NCI-H1048 (cell line): ENCODE measurements around the gene PTPN23.

ENCODE experiments used
- DNase-seq: peaks from one replicate; lab custom pipeline; 2025; lab: John Stamatoyannopoulos, UW

Gene PTPN23

DNA sequence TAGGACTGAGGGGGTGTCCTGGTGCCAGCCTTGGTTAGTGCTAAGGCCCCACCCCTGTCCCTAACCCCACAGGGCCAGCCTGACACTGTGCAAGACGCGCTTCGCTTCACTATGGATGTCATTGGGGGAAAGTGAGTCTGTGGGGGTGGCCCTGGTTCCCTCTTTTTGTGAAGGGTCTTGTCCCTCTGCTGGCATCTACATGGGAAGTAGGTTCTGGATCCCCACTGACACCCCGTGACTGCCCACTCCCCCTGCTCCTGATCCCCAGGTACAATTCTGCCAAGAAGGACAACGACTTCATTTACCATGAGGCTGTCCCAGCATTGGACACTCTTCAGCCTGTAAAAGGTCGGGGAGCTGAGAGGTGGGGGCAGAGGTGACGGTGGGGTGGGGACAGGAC, 26.4 kb downstream of the PTPN23 start:
- DNase-seq: no peak

DNA sequence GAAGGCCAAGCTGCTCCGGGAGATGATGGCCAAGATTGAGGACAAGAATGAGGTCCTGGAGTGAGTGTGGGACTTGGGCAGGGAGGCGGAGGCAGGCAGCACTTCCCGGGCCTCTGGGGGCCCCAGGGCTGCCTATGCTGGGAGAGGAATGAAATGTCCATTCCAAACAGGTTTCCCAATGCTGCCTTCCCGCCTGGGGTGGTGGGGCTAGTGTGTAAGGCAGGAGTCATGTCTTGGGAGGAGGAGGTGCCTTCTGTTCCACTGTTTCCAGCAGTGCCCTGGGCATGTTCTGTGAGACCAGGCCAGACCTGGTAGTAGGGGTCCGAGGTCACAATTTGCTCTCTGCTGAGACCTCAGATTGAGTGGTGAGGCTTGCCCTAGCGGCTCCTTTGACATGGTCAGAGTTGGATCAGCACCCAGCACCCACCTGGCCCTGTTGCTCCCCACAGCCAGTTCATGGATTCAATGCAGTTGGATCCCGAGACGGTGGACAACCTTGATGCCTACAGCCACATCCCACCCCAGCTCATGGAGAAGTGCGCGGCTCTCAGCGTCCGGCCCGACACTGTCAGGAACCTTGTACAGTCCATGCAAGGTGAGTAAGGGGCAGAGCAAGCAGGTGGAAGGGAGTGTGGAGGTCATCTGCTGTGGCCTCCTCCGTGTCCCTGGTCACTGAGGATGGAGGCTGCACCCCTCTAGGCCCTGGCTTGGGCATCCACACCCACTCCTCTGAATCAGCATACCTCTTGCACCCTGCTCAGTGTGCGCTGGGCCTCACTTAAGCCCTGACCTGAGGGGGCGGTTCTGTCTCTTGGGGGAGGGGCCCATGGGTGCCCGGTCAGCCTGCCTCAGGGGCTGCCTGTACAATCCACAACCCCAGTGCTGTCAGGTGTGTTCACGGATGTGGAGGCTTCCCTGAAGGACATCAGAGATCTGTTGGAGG, 27.3 kb downstream of the PTPN23 start:
- no peak for DNase-seq

DNA sequence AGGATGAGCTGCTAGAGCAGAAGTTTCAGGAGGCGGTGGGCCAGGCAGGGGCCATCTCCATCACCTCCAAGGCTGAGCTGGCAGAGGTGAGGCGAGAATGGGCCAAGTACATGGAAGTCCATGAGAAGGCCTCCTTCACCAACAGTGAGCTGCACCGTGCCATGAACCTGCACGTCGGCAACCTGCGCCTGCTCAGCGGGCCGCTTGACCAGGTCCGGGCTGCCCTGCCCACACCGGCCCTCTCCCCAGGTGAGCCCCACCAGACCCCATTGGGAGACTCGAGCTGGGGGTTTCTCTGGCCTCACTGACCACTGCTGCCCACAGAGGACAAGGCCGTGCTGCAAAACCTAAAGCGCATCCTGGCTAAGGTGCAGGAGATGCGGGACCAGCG, 28.0 kb downstream of the PTPN23 start:
- no peak for DNase-seq

DNA sequence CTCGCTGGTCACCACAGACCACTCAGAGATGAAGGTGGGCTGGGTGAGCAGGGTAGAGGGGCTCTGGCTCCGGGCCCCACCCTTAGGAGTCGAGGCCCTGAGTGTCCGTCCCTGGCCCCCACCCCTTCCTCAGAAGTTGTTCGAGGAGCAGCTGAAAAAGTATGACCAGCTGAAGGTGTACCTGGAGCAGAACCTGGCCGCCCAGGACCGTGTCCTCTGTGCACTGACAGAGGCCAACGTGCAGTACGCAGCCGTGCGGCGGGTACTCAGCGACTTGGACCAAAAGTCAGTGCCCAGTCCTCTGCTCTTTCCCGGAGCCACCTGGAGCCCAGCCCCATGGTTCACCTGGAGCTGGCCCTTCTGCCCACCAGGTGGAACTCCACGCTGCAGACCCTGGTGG, 28.5 kb downstream of the PTPN23 start:
- no peak for DNase-seq

DNA sequence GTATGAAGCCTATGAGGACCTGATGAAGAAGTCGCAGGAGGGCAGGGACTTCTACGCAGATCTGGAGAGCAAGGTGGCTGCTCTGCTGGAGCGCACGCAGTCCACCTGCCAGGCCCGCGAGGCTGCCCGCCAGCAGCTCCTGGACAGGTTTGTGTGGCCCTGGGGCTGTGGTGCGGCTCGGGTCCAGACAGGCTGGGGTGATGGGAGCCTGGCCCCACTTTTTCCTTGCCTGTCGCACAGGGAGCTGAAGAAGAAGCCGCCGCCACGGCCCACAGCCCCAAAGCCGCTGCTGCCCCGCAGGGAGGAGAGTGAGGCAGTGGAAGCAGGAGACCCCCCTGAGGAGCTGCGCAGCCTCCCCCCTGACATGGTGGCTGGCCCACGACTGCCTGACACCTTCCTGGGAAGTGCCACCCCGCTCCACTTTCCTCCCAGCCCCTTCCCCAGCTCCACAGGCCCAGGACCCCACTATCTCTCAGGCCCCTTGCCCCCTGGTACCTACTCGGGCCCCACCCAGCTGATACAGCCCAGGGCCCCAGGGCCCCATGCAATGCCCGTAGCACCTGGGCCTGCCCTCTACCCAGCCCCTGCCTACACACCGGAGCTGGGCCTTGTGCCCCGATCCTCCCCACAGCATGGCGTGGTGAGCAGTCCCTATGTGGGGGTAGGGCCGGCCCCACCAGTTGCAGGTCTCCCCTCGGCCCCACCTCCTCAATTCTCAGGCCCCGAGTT, 29.0 kb downstream of the PTPN23 start:
- no peak for DNase-seq

DNA sequence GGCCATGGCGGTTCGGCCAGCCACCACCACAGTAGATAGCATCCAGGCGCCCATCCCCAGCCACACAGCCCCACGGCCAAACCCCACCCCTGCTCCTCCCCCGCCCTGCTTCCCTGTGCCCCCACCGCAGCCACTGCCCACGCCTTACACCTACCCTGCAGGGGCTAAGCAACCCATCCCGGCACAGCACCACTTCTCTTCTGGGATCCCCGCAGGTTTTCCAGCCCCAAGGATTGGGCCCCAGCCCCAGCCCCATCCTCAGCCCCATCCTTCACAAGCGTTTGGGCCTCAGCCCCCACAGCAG, 29.5 kb downstream of the PTPN23 start:
- no peak for DNase-seq

DNA sequence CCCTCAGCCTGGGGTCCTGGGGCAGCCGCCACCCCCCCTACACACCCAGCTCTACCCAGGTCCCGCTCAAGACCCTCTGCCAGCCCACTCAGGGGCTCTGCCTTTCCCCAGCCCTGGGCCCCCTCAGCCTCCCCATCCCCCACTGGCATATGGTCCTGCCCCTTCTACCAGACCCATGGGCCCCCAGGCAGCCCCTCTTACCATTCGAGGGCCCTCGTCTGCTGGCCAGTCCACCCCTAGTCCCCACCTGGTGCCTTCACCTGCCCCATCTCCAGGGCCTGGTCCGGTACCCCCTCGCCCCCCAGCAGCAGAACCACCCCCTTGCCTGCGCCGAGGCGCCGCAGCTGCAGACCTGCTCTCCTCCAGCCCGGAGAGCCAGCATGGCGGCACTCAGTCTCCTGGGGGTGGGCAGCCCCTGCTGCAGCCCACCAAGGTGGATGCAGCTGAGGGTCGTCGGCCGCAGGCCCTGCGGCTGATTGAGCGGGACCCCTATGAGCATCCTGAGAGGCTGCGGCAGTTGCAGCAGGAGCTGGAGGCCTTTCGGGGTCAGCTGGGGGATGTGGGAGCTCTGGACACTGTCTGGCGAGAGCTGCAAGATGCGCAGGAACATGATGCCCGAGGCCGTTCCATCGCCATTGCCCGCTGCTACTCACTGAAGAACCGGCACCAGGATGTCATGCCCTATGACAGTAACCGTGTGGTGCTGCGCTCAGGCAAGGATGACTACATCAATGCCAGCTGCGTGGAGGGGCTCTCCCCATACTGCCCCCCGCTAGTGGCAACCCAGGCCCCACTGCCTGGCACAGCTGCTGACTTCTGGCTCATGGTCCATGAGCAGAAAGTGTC, 30.2 kb downstream of the PTPN23 start:
- no peak for DNase-seq

DNA sequence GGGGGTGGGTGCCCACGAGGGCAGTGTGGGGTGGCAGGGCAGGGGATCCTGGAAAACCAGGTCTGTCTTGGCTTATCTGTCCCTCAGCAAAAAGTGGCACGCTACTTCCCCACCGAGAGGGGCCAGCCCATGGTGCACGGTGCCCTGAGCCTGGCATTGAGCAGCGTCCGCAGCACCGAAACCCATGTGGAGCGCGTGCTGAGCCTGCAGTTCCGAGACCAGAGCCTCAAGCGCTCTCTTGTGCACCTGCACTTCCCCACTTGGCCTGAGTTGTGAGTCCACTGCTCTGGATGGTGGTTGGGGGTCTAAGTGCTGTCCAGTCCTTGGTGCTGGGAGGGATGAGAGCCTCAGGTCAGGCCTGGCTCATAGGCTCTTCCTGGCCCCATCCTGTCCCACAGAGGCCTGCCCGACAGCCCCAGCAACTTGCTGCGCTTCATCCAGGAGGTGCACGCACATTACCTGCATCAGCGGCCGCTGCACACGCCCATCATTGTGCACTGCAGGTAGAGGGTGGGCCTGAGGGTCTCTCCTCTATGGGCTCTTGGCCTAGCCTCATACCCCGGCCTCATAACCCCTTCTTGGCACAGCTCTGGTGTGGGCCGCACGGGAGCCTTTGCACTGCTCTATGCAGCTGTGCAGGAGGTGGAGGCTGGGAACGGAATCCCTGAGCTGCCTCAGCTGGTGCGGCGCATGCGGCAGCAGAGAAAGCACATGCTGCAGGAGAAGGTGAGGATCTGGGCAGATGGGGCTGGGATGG, 31.1 kb downstream of the PTPN23 start:
- no peak for DNase-seq

DNA sequence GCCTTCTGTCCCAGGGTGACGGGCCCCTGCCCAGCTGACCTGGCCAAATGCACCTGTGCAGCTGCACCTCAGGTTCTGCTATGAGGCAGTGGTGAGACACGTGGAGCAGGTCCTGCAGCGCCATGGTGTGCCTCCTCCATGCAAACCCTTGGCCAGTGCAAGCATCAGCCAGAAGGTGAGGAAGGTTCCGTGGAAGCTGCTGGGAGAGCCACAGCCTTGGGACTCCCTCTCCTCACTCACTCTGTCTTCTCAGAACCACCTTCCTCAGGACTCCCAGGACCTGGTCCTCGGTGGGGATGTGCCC, 31.6 kb downstream of the PTPN23 start:
- no peak for DNase-seq

DNA sequence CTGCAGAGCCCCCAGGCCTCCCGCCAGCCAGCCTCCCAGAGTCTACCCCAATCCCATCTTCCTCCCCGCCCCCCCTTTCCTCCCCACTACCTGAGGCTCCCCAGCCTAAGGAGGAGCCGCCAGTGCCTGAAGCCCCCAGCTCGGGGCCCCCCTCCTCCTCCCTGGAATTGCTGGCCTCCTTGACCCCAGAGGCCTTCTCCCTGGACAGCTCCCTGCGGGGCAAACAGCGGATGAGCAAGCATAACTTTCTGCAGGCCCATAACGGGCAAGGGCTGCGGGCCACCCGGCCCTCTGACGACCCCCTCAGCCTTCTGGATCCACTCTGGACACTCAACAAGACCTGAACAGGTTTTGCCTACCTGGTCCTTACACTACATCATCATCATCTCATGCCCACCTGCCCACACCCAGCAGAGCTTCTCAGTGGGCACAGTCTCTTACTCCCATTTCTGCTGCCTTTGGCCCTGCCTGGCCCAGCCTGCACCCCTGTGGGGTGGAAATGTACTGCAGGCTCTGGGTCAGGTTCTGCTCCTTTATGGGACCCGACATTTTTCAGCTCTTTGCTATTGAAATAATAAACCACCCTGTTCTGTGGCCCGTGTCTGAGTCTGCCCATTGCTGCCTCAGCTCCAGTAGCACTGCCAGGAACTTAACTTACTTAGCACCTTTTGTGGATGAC, 32.2 kb downstream of the PTPN23 start:
- no peak for DNase-seq

DNA sequence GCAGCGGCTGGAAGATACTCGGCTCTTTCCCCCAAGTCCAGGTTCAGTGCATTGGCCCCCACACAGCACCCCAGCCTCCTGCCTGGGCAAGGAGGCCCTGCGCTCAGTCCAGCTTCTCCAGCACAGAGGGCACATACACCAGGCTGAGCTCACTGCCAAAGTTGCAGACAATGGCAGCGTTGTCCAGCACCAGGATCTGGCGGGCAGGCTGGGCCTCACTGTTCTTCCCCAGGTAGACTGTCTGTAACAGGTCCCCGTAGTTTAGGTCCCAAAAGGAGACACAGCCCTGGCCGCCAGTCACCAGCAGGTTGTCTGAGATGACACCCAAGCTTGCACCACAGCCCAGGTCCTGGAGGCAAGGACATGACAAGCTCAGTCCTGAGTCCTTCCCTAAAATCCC, 32.9 kb downstream of the PTPN23 start:
- DNase-seq: no peak

DNA sequence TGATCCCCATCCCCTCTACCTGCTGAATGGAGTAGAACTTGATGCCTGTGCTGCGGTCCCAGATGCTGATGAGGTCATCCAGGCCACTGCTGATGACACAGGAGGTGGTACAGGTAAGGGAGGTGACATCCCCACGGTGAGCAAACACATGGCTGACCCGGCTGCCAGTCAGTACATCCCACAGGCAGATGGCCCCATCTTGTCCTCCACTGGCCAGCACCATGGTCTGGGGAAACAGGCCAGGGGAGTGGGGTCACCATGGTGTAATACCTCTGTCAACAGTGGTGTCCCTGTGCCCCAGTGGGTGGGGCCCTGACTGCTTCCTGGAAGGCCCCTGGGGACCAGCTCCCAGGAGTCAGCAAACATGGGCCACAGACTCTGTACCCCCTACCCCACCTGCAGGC, 33.3 kb downstream of the PTPN23 start:
- DNase-seq: no peak

DNA sequence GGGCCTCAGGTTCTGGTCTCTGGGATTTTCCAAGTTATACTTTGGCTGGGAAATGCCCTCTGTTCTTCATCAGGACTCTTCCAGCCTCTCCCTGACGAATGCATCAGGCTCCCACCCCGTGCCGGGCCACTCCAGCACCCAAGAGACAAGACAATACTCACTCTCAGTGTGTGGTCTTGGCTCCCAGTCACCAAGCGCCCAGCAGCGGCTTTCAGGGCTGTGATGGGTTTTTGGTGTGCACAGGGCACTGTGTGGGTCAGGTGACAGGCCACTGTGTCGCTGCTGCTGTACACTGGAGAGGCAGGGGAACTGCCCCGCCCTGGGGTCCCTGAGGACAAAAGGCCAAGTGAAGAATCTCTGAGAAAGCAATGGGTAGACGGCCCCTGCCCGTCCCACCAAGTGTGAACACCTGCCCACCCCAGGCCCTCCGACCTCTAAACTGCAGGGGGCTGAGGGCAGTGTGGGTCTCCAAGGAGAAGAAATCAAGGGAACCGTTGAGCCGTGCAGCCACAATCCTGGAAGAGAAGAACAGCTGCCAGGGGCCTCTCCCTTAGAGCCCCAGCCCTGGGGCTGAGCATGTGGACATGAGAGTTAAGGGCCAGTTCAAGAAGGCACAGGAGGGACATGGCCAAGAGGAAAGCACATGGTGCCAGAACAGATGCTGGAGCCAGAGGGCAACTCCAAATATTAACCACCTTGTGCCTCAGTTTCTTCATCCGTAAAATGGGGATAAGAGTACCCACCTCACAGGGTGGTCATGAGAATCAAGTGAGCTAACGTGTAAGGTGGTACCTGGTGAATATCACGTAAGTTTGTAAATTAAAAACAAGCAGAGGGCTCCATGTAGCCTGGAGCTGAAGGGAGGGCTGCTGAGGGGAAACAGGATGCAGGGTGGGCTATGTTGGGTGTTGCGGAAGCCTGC, 34.1 kb downstream of the PTPN23 start:
- no peak for DNase-seq

DNA sequence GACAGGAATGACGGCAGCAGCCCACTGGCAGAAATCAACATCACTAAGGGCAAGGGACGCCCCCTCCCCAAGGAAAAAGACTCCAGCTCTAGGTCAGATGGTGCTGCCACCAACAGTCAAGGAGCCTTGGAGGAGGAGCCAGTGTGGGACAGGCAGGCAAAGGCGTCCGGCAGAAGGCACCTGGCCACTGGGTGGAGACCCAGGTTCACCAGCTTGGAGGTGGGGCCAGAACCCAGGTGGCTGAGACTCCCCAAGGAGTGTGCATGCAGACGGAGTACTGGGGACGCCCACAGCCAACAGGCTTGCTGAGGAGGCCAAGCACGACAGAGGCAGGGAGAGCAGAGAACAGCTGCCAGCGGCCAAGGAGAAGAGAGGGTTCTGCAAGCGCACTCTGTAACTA, 35.2 kb downstream of the PTPN23 start:
- DNase-seq: no peak

DNA sequence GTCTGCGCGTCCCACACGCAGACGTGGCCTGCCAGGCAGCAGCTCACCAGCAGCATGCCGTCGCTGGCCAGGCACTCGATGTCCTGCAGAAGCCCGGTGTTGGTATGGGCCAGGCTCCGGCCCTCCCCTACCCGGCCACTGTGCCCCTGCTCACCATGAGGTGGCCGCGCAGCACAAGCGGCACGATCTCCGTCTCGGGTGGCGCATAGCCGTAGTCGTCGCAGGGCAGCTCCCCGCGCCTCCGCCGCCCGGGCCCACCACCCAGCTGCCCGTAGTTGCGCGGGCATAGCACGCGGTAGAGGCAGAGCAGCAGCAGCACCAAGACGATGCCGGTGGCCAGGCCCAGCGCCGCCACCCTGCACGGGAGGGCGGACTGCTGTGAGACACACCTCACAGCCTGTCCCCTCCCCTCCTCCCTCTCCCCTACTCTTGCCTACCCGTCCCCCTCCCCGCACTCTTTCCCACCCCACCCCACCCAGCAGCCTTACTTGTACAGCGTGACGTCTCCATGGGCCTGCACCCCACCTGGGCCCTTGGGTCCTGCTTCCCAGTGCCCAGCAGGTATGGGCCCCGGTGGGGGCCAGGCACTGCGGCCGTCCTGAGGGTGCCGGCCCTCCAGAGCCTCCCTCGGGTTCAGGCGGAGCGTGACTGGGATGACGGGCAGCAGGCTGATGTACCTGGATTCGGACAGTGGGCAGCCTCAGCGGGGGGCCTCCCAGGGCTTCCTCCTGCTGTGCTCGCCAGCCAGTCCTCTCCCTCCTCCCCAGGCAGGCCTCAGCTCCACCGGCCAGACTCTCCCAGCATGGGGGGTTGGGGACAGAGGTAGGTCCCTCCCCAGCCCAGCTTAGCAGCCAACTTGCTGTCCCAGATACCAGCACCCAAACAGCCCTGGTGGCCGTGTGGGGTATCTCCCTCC, 37.6 kb downstream of the PTPN23 start:
- DNase-seq: no peak

DNA sequence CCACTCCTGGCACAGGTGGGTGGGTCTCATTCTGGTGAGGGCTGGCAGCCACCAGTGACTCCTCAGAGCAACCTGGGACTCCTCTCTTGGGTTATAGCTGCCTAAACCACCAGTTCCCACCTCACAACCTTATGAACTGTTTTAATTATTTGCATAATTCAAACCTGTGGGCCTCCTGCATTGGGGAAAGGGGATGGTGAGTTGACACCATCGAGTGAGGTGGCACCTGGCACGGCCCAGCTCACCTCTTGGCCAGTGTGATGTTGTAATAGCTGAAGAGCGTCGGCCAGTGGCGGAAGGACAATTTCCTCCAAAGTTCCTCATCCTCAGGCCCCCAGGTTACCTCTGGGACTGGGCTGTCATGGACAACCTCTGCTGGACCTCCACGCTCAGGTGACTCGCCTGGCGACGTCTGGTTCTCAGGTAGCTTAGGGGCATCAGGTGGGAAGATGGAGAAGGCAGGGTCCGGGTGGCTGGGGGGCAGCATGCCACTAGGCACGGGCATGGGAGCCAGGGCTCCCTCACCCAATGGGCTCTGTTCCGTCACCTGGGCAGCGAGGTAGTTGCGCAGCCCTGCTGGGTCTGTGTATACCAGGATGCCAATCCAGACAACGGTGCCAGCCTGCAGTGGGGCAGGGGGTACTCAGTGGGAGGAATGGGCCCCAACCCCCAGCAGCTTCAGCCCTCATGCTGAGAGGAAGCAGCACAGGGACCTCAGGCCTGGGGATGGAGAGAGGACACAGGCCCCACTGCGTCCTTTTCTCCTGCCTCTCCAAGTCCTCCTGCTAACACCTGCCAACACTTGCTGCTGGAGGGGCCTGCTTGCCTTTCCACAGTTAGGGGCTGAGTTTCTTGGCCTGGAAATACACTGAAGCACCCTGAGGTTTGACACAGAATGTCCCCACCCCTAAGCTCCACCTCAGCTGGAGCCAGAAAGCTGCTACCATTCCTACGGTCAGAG, 38.5 kb downstream of the PTPN23 start:
- no peak for DNase-seq

DNA sequence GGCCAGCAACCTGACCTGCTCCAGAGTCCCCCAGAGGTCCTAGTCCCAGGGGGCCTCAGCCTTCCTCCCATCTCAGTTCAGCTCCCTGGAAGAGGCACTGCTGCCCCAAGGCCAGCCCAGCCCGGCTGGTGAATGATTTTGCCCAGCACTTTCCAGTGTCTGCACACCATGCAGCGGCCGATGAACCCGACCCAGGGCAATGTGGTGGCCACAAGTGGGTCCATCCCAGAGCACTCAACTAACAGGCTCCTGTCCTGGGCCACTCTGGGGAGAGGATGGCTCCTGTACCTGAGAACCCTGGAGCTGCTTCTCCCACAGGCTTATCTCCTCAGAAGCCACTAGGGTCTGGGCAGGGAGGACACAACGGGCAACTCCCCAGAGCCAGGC, 39.2 kb downstream of the PTPN23 start:
- no peak for DNase-seq
